A549 (cell line): ENCODE results near the gene KRT27.

ENCODE experiments used
- CEBPB ChIP-seq, 2 experiments: fragments of >200 bp in 1 of 2; sonication (Bioruptor Twin) in 1 of 2; formaldehyde crosslinking in 1 of 2; IDR thresholded peaks; 2 replicates each; pipeline ENCODE4 v1.6.1; 2012 to 2016
- CHD2 ChIP-seq: fragments of 150-350 bp; IDR thresholded peaks from 2 replicates; pipeline ENCODE4 v1.6.1; 2014; ENCODE audit warnings: low read length; ENCODE audit not compliant: partially characterized antibody
- CTCF ChIP-seq: fragments of >200 bp; sonication (Bioruptor Twin); formaldehyde crosslinking; IDR thresholded peaks from 3 replicates; pipeline ENCODE4 v1.5.1; 2016
- EP300 ChIP-seq, 2 experiments: fragments of >200 bp; sonication (Bioruptor Twin); formaldehyde crosslinking; IDR thresholded peaks; 2 replicates in 1 of 2; 3 replicates in 1 of 2; pipeline ENCODE4 v1.6.1; 2016 to 2017
- SREBF2 ChIP-seq: fragments of 450-650 bp; IDR thresholded peaks from 2 replicates; pipeline ENCODE4 v1.6.1; 2014; ENCODE audit warnings: mild to moderate bottlenecking, moderate library complexity

- TF ChIP-seq SREBF2 (no peak), EP300 (IDR thresholded peaks at IDR 0.05) (no peak), CTCF (no peak), CHD2 (no peak), CEBPB (IDR thresholded peaks at IDR 0.05) (no peak)
Measured at GRCh38 chr17:40793832-40794231, 11.5 kb upstream of the KRT27 start.
